Astrocyte (in vitro differentiated cells and primary cell): Measurements from ENCODE around the gene ZIK1. TPM values are rescaled to one million over a fixed set of nuclear protein-coding genes. Genes with fewer than 3 reads are reported as not detected.

Experiments
- DNase-seq: peaks from one replicate; pipeline ENCODE4 v3.0.0-alpha.2; 2010; ENCODE audit warnings: low read depth
- FAIRE-seq: peaks from 2 replicates; lab custom pipeline; 2011; peaks lifted over from hg19 to GRCh38; lab: Jason Lieb, UNC
- H2AFZ ChIP-seq: 2 replicates; pipeline ENCODE4 v1.6.0; 2012; ENCODE audit warnings: low read depth, low read length, inconsistent platforms
- H3K27ac ChIP-seq: 2 replicates; pipeline ENCODE4 v1.5.1; 2011; ENCODE audit warnings: low read depth, low read length, inconsistent platforms
- H3K27me3 ChIP-seq: 2 replicates; pipeline ENCODE4 v1.6.0; 2011; ENCODE audit warnings: low read length, inconsistent platforms; ENCODE audit not compliant: insufficient read depth
- H3K36me3 ChIP-seq: 2 replicates; pipeline ENCODE4 v1.5.1; 2011; ENCODE audit warnings: low read length, inconsistent platforms; ENCODE audit not compliant: insufficient read depth
- H3K4me1 ChIP-seq: 2 replicates; pipeline ENCODE4 v1.5.1; 2011; ENCODE audit warnings: low read length, inconsistent platforms; ENCODE audit not compliant: insufficient read depth
- H3K4me2 ChIP-seq: 2 replicates; pipeline ENCODE4 v1.6.0; 2012; ENCODE audit warnings: low read length, inconsistent platforms
- H3K4me3 ChIP-seq: 2 replicates; pipeline ENCODE4 v1.5.1; 2011; ENCODE audit warnings: low read depth, mild to moderate bottlenecking, low read length, inconsistent platforms; ENCODE audit not compliant: insufficient read depth
- H3K79me2 ChIP-seq: 2 replicates; pipeline ENCODE4 v1.6.0; 2012; ENCODE audit warnings: mild to moderate bottlenecking, low read length, inconsistent platforms; ENCODE audit not compliant: insufficient read depth
- H3K9ac ChIP-seq: 2 replicates; pipeline ENCODE4 v1.6.0; 2012; ENCODE audit warnings: mild to moderate bottlenecking, low read length, inconsistent platforms
- H3K9me3 ChIP-seq: 2 replicates; pipeline ENCODE4 v1.5.1; 2012; ENCODE audit warnings: low read depth, mild to moderate bottlenecking, low read length, inconsistent platforms; ENCODE audit not compliant: insufficient read depth
- H4K20me1 ChIP-seq: 2 replicates; pipeline ENCODE4 v1.6.0; 2012; ENCODE audit warnings: low read length, inconsistent platforms; ENCODE audit not compliant: insufficient read depth
- H3K27ac Mint-ChIP-seq: one replicate; pipeline ENCODE4 v1.8.0; 2021; ENCODE audit warnings: mild to moderate bottlenecking, mixed read lengths; ENCODE audit not compliant: unreplicated experiment
- H3K27me3 Mint-ChIP-seq: one replicate; pipeline ENCODE4 v1.8.0; 2021; ENCODE audit warnings: low read depth, mixed read lengths; ENCODE audit not compliant: unreplicated experiment
- H3K36me3 Mint-ChIP-seq: one replicate; pipeline ENCODE4 v1.8.0; 2021; ENCODE audit warnings: low read depth, mixed read lengths; ENCODE audit not compliant: unreplicated experiment
- H3K4me1 Mint-ChIP-seq: one replicate; pipeline ENCODE4 v1.8.0; 2021; ENCODE audit warnings: low read depth, mixed read lengths; ENCODE audit not compliant: unreplicated experiment
- H3K4me3 Mint-ChIP-seq: one replicate; pipeline ENCODE4 v1.8.0; 2021; ENCODE audit warnings: mild to moderate bottlenecking, moderate library complexity, mixed read lengths; ENCODE audit not compliant: unreplicated experiment
- H3K9me3 Mint-ChIP-seq: one replicate; pipeline ENCODE4 v1.8.0; 2021; ENCODE audit warnings: mild to moderate bottlenecking, mixed read lengths; ENCODE audit not compliant: unreplicated experiment
- CTCF ChIP-seq: IDR thresholded peaks from 2 replicates; pipeline ENCODE4 v1.5.1; 2011; ENCODE audit warnings: low read depth, mild to moderate bottlenecking, inconsistent platforms, low read length, moderate library complexity; ENCODE audit not compliant: insufficient read depth
- EZH2 ChIP-seq: IDR thresholded peaks from 2 replicates; pipeline ENCODE4 v1.6.1; 2012; ENCODE audit warnings: mild to moderate bottlenecking, low read length, inconsistent platforms; ENCODE audit not compliant: insufficient read depth
- total RNA-seq: library from RNA; stranded (reverse); gene quantifications from 2 replicates; pipeline ENCODE4 v1.2.1, GENCODE V29; 2021

The ZIK1 gene
- total RNA-seq, 1 donor from 2014 or later: 8.9 TPM

- Histone ChIP-seq H3K27ac (no peak overlapping the region), H3K27me3 (no peaks in the 10 kb centered on the region), H3K4me1 (no peaks in the 10 kb centered on the region), H3K36me3 (peaks cover 37% of the 10 kb centered on the region), H2AFZ (no peak overlapping the region), H3K4me3 (no peak overlapping the region), H3K79me2 (peaks cover 6% of the 10 kb centered on the region), H4K20me1 (no peaks in the 10 kb centered on the region), H3K4me2 (no peak overlapping the region), H3K9me3 (peaks cover 46% of the 10 kb centered on the region), H3K9ac (no peak overlapping the region)
- H3K27ac Mint-ChIP-seq: no peak overlapping the region
- TF ChIP-seq CTCF (no peak), EZH2 (no peak)
- H3K9me3 Mint-ChIP-seq: peaks cover 37% of the 10 kb centered on the region
- no peak overlapping the region for H3K4me3 Mint-ChIP-seq
- FAIRE-seq (no peak), DNase-seq (no peak)
- no peaks in the 10 kb centered on the region for H3K27me3 Mint-ChIP-seq
- H3K4me1 Mint-ChIP-seq: no peaks in the 10 kb centered on the region
- peaks cover 69% of the 10 kb centered on the region for H3K36me3 Mint-ChIP-seq
Observed at GRCh38 chr19:57641715-57642234, 57.8 kb downstream of the ZIK1 start.

GRCh38 chr19:57642396-57643046, 58.6 kb downstream of the ZIK1 start:
- peaks cover 62% of the 10 kb centered on the region for H3K36me3 Mint-ChIP-seq
- H3K4me3 ChIP-seq: no peak overlapping the region
- no peak overlapping the region for H3K4me2 ChIP-seq
- no peak overlapping the region for H3K4me3 Mint-ChIP-seq
- H3K9me3 ChIP-seq: peaks cover 42% of the 10 kb centered on the region
- H3K27me3 Mint-ChIP-seq: no peaks in the 10 kb centered on the region
- no peaks in the 10 kb centered on the region for H3K4me1 Mint-ChIP-seq
- no peaks in the 10 kb centered on the region for H3K4me1 ChIP-seq
- no peak overlapping the region for H2AFZ ChIP-seq
- FAIRE-seq: no peak
- peaks cover 34% of the 10 kb centered on the region for H3K9me3 Mint-ChIP-seq
- H4K20me1 ChIP-seq: no peaks in the 10 kb centered on the region
- no peak overlapping the region for H3K27ac ChIP-seq
- H3K9ac ChIP-seq: no peak overlapping the region
- peaks cover 3% of the 10 kb centered on the region for H3K79me2 ChIP-seq
- H3K36me3 ChIP-seq: peaks cover 35% of the 10 kb centered on the region
- H3K27ac Mint-ChIP-seq: no peak overlapping the region
- no peak for DNase-seq
- H3K27me3 ChIP-seq: no peaks in the 10 kb centered on the region
- TF ChIP-seq EZH2 (no peak), CTCF (no peak)

Other genes starting within 250 kb of the ZIK1 start
- gene ZNF304, start 232.9 kb upstream of the ZIK1 start, total RNA-seq: 11.5 and 12.2 TPM in 2 replicates
- gene TRAPPC2B, start 220.6 kb upstream of the ZIK1 start, total RNA-seq: 9.2 and 11.6 TPM in 2 replicates
- gene ZNF547, start 220.6 kb upstream of the ZIK1 start, total RNA-seq: 3.6 and 4.1 TPM in 2 replicates
- gene ZNF548, start 194.3 kb upstream of the ZIK1 start, total RNA-seq: 16.6 and 16.7 TPM in 2 replicates
- 7.7 and 11.6 TPM in 2 replicates for gene ZNF17, start 173.0 kb upstream of the ZIK1 start, total RNA-seq
- 14.1 and 16.2 TPM in 2 replicates for gene ZNF749, start 148.8 kb upstream of the ZIK1 start, total RNA-seq
- 1.5 and 1.7 TPM in 2 replicates for gene VN1R1, start 127.0 kb upstream of the ZIK1 start, total RNA-seq
- 13.8 and 14.5 TPM in 2 replicates for gene ZNF772, start 106.6 kb upstream of the ZIK1 start, total RNA-seq
- 13.1 and 14.1 TPM in 2 replicates for gene ZNF419, start 96.4 kb upstream of the ZIK1 start, total RNA-seq
- 11.4 and 13.3 TPM in 2 replicates for gene ZNF773, start 84.2 kb upstream of the ZIK1 start, total RNA-seq
- 6.7 and 7.3 TPM in 2 replicates for gene ZNF549, start 56.8 kb upstream of the ZIK1 start, total RNA-seq
- gene ZNF550, start 24.3 kb upstream of the ZIK1 start, total RNA-seq: 13.4 and 13.5 TPM in 2 replicates
- 9.3 and 9.7 TPM in 2 replicates for gene ZNF416, start 5.2 kb upstream of the ZIK1 start, total RNA-seq
- gene ZNF530, start 15.7 kb downstream of the ZIK1 start, total RNA-seq: 3.5 and 4.7 TPM in 2 replicates
- 30.5 and 32.3 TPM in 2 replicates for gene ZNF134, start 30.1 kb downstream of the ZIK1 start, total RNA-seq
- gene ZNF211, start 49.0 kb downstream of the ZIK1 start, total RNA-seq: 18.2 and 21.9 TPM in 2 replicates
- 0.43 and 1.2 TPM in 2 replicates for gene ZSCAN4, start 84.8 kb downstream of the ZIK1 start, total RNA-seq
- 6.1 and 6.5 TPM in 2 replicates for gene ZNF551, start 97.8 kb downstream of the ZIK1 start, total RNA-seq
- 12.7 and 13.1 TPM in 2 replicates for gene ZNF154, start 125.1 kb downstream of the ZIK1 start, total RNA-seq
- gene ZNF671, start 143.5 kb downstream of the ZIK1 start, total RNA-seq: 8.0 and 8.2 TPM in 2 replicates
- 17.4 and 17.5 TPM in 2 replicates for gene ZNF776, start 162.7 kb downstream of the ZIK1 start, total RNA-seq
- gene ZNF586, start 185.5 kb downstream of the ZIK1 start, total RNA-seq: 8.8 and 11.5 TPM in 2 replicates
- 7.2 and 9.6 TPM in 2 replicates for gene ZNF552, start 230.8 kb downstream of the ZIK1 start, total RNA-seq
- gene ZNF587B, start 246.2 kb downstream of the ZIK1 start, total RNA-seq: 15.2 and 17.9 TPM in 2 replicates